ENCODE measurements around the gene TCAF1.
A peak's percentile ranks its signal among the peaks of the same experiment; 100 is the strongest.

The TCAF1 gene

DNA sequence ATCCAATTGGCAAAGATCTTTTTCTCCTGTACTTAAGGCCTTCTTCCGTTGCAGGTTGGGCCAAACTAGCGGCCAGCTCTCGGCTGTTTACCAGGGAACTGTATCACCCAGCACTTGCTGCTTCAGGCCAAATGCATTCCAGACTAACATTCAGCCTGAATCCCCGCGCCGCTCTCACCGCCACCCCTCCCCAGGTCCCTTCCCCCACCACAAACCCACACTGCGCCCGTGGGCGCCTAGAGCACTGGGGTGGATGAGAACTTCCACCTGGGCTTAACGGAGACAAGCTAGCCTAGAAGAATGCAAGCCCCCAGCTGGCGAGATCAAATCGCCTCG, 676 bp downstream of the TCAF1 start:
- H3K27ac ChIP-seq: peak overlapping the region; percentile 96
- no peak for TF ChIP-seq CTCF (conservative IDR thresholded peaks at IDR 0.05)

- H3K27ac ChIP-seq: peak overlapping the region; percentile 96
- no peak for TF ChIP-seq CTCF (conservative IDR thresholded peaks at IDR 0.05)
Observed at GRCh38 chr7:143900230-143900766, 1.7 kb downstream of the TCAF1 start.

DNA sequence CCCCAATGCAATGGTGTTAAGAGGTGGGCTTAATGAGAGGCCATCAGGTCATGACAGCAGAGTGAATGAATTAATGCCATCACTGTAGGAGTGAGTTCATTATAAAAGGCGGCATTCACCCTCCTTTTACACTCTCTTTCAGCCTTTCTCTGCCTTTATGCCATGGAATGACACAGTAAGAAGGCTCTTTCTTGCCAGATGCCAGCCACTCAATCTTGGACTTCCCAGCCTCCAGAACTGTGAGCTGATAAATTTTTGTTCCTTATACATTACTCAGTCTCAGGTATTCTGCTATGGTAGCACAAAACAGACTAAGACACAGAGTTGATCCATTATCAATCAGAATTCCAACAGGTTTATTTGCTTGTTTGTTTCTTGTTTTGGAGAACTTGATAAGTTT, 3.2 kb downstream of the TCAF1 start:
- H3K27ac ChIP-seq: peak overlapping the region; percentile 96
- no peak for TF ChIP-seq CTCF (conservative IDR thresholded peaks at IDR 0.05)

GRCh38 chr7:143896667-143897066, 5.3 kb downstream of the TCAF1 start:
- no peak for TF ChIP-seq CTCF (conservative IDR thresholded peaks at IDR 0.05)
- H3K27ac ChIP-seq: no peak overlapping the region

DNA sequence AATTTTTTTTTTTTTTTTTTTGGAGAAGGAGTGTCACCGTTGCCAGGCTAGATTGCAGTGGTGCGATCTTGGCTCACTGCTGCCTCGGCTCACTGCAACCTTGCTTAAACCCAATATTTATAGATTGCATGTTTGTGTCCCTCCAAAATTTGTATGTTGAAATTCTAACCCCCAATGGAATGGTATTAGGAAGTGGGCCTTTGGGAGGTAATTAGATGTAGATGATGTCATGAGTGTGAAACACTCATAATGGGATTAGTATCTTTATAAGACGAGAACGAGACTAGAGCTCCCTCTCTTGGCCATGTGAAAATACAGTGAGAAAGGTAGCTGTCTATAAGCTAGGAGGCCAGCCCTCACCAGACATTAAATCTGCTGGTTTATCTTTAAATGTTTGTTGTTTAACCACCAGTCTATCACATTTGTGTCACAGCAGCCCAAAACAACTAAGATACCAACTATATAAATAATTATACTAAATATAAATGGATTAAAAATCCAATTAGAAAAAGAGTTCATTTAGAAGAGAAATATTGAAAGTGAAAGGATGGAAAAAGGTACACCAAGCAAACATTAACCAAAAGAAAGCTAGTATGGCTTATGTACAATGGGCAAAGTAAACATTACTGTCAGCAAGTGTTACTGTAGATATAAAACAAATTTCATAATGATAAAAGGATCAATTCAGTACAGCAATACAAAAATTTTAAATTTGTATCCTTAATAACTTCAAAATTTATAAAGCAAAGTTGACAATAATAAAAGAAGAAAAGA, 9.3 kb downstream of the TCAF1 start:
- TF ChIP-seq CTCF (conservative IDR thresholded peaks at IDR 0.05): peak; percentile 47

GRCh38 chr7:143891457-143891856, 10.5 kb downstream of the TCAF1 start:
- H3K27ac ChIP-seq: no peak overlapping the region
- TF ChIP-seq CTCF (conservative IDR thresholded peaks at IDR 0.05): no peak

More for the DNA sequence above, 9.3 kb downstream of the TCAF1 start:
- no peak overlapping the region for H3K27ac ChIP-seq

- no peak for TF ChIP-seq CTCF (conservative IDR thresholded peaks at IDR 0.05)
- H3K27ac ChIP-seq: no peak overlapping the region
Observed at GRCh38 chr7:143890558-143890957, 11.4 kb downstream of the TCAF1 start.

All from VCaP (cell line).